ENCODE results near the gene MVD. TPM values are rescaled to one million over a fixed set of nuclear protein-coding genes. Genes with fewer than 3 reads are reported as not detected.

The MVD gene
- total and polyA plus RNA-seq, 4 donors, result 21.7 to 99.2 (median 74.7) TPM

GRCh38 chr16:88665148-88665547, 2.3 kb upstream of the MVD start (continued):
- TF ChIP-seq MAX (IDR thresholded peaks at IDR 0.05) (peak; percentile 98), HNF4G (IDR thresholded peaks at IDR 0.05) (no peak), RXRA (IDR thresholded peaks at IDR 0.05) (peak; percentile 79 to 89), SP1 (IDR thresholded peaks at IDR 0.05) (peak; percentile 88), EGR1 (IDR thresholded peaks at IDR 0.05; ENCODE audit: low read depth in 2 of 2) (peak in 1 of 2 donors; percentile 77)

DNA sequence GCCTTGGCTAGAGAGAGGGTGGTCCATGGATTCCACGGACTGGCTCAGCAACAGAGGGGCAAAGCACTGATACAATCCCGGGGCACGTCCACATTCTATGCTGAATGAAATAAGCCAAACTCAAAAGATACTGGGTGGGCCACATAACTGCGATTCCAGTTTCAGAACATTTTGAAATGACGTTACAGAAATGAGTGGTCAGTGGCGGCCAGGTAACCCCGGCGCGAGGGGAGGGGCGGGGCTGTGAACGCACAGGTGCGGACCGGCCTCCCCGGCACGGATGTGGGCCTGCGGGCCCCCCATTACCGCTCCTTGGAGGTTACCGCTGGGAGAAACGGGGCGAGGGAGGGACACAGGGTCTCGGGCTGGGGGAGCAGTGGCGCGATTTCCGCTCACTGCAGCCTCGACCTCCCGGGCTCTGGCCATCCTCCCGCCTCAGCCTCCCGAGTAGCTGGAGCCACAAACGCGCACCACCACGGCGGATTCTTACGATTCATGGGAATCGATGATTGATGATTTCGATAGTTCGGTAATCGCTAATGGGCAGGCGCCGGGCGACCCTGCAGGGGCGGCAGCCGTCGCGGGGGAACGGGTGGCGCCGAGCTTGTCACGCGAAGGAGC, 559 bp downstream of the MVD start:
- peaks cover 0 to 5% (median 1%) of the 10 kb centered on the region in 4 donors for H3K36me3 ChIP-seq (ENCODE audit: control insufficient read depth in 4 of 4, insufficient read depth in 3 of 4, low read depth in 1 of 4, low read length in 3 of 4)
- DNase-seq (ENCODE audit: low spot score), result no peak
- WGBS, result 2% methylated on average over 49 of the region's 49 CpGs
- H3K27me3 ChIP-seq (ENCODE audit: control insufficient read depth in 4 of 4, insufficient read depth in 4 of 4, low read length in 3 of 4), result no peaks in the 10 kb centered on the region
- peak overlapping the region; percentile 53 to 57 for H3K9ac ChIP-seq (ENCODE audit: low read depth in 1 of 2, low read length in 2 of 2)
- peaks cover 8 to 38% (median 26%) of the 10 kb centered on the region in 4 donors for H3K4me1 ChIP-seq (ENCODE audit: control insufficient read depth in 4 of 4, insufficient read depth in 4 of 4, low read length in 3 of 4)
- no peak for TF ChIP-seq HNF4A (conservative IDR thresholded peaks at IDR 0.05)
- TF ChIP-seq TAF1 (conservative IDR thresholded peaks at IDR 0.05), result no peak
- TF ChIP-seq CTCF (IDR thresholded peaks at IDR 0.05; ENCODE audit: low read depth, low read length, missing input control), result no peak
- no peak for TF ChIP-seq JUND (IDR thresholded peaks at IDR 0.05)
- H3K9me3 ChIP-seq (ENCODE audit: control insufficient read depth in 4 of 4, low read length in 3 of 4), result no peaks in the 10 kb centered on the region
- peak overlapping the region; percentile 96 to 97 for H3K27ac ChIP-seq (ENCODE audit: low read depth in 1 of 2, low read length in 2 of 2)
- H3K4me3 ChIP-seq (ENCODE audit: low read depth in 1 of 3, low read length in 3 of 3), result peak overlapping the region; percentile 79 to 88 (median 80)

DNA sequence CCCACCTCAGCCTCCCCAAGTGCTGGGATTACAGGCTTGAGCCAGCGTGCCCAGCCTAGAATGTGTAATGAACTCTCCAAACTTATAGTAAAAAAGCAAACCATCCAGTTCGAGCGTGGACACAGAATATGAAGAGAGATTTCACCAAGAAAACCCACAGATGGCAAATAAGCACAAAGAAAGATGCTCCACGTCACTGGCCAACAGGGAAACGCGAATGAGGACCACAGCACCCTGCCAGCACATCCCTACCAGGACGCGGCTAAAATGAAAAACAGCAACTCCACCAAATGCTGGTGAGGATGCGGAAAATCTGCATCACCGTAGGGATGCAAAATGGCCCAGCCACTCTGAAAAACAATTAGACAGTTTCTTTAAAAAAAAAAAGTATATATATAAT, 1.4 kb downstream of the MVD start:
- TF ChIP-seq, protein P1, sequence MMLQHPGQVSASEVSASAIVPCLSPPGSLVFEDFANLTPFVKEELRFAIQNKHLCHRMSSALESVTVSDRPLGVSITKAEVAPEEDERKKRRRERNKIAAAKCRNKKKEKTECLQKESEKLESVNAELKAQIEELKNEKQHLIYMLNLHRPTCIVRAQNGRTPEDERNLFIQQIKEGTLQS (IDR thresholded peaks at IDR 0.05), result no peak
- 83% methylated on average over 10 of the region's 10 CpGs for WGBS
- Histone ChIP-seq H3K4me3 (ENCODE audit: low read depth in 1 of 3, low read length in 3 of 3) (no peak overlapping the region), H3K27me3 (ENCODE audit: control insufficient read depth in 4 of 4, insufficient read depth in 4 of 4, low read length in 3 of 4) (no peaks in the 10 kb centered on the region), H3K36me3 (ENCODE audit: control insufficient read depth in 4 of 4, insufficient read depth in 3 of 4, low read depth in 1 of 4, low read length in 3 of 4) (peaks cover 0 to 12% (median 3%) of the 10 kb centered on the region in 4 donors), H3K4me1 (ENCODE audit: control insufficient read depth in 4 of 4, insufficient read depth in 4 of 4, low read length in 3 of 4) (peaks cover 8 to 38% (median 26%) of the 10 kb centered on the region in 4 donors), H3K9ac (ENCODE audit: low read depth in 1 of 2, low read length in 2 of 2) (no peak overlapping the region), H3K27ac (ENCODE audit: low read depth in 1 of 2, low read length in 2 of 2) (no peak overlapping the region), H3K9me3 (ENCODE audit: control insufficient read depth in 4 of 4, low read length in 3 of 4) (no peaks in the 10 kb centered on the region)
- no peak for DNase-seq (ENCODE audit: low spot score)

- TF ChIP-seq EGR1 (IDR thresholded peaks at IDR 0.05; ENCODE audit: low read depth in 2 of 2) (no peak), MAX (IDR thresholded peaks at IDR 0.05) (no peak), YY1 (IDR thresholded peaks at IDR 0.05) (no peak), RXRA (IDR thresholded peaks at IDR 0.05) (no peak), ZBTB33 (IDR thresholded peaks at IDR 0.05) (no peak), HNF4A (conservative IDR thresholded peaks at IDR 0.05) (no peak), NR2F2 (IDR thresholded peaks at IDR 0.05) (no peak), RAD21 (IDR thresholded peaks at IDR 0.05) (no peak), FOXA1 (IDR thresholded peaks at IDR 0.05) (no peak), HNF4G (IDR thresholded peaks at IDR 0.05) (no peak)
- Histone ChIP-seq H3K9ac (ENCODE audit: low read depth in 1 of 2, low read length in 2 of 2) (no peak overlapping the region), H3K27ac (ENCODE audit: low read depth in 1 of 2, low read length in 2 of 2) (no peak overlapping the region), H3K9me3 (ENCODE audit: control insufficient read depth in 4 of 4, low read length in 3 of 4) (no peaks in the 10 kb centered on the region), H3K4me1 (ENCODE audit: control insufficient read depth in 4 of 4, insufficient read depth in 4 of 4, low read length in 3 of 4) (peaks cover 4 to 22% (median 11%) of the 10 kb centered on the region in 4 donors), H3K27me3 (ENCODE audit: control insufficient read depth in 4 of 4, insufficient read depth in 4 of 4, low read length in 3 of 4) (no peaks in the 10 kb centered on the region), H3K36me3 (ENCODE audit: control insufficient read depth in 4 of 4, insufficient read depth in 3 of 4, low read depth in 1 of 4, low read length in 3 of 4) (peaks cover 7 to 28% (median 13%) of the 10 kb centered on the region in 4 donors), H3K4me3 (ENCODE audit: low read depth in 1 of 3, low read length in 3 of 3) (no peak overlapping the region)
- WGBS, result 96% methylated on average over 25 of the region's 25 CpGs
- no peak for DNase-seq (ENCODE audit: low spot score)
These were observed 3.7 kb downstream of the MVD start for GRCh38 chr16:88659160-88659559.

All from liver (tissue), 9 donors.